Measurements from ENCODE around the gene MTO1. TPM values are rescaled to one million over a fixed set of nuclear protein-coding genes. Genes with fewer than 3 reads are reported as not detected.
"Not testable (repeated sequence)": the region's sequence is repeated elsewhere in the genome, so short reads cannot be mapped to it uniquely, and the experiment has no call there.

MTO1 gene
- total RNA-seq, 4 donors from 2014 or later, result 16.4 to 43.4 (median 21.9) TPM

- H3K27ac ChIP-seq, result no peak overlapping the region
- H3K4me3 ChIP-seq, result no peak overlapping the region
- no peaks in the 10 kb centered on the region for H3K9me3 ChIP-seq
- DNase-seq (no peak), ATAC-seq (no peak)
- TF ChIP-seq CTCF (IDR thresholded peaks at IDR 0.05 in 4 of 5, conservative IDR thresholded peaks at IDR 0.05 in 1 of 5), result no peak
- TF ChIP-seq POLR2A (IDR thresholded peaks at IDR 0.05), result no peak
- no peaks in the 10 kb centered on the region for H3K27me3 ChIP-seq
- no peaks in the 10 kb centered on the region for H3K36me3 ChIP-seq
- intact Hi-C loops (cut with DNase I; ENCODE audit: low total_unique reads) (no loop called here), in situ Hi-C loops (cut with MboI; ENCODE audit: low sequenced_read_pairs in 4 of 4) (no loop called here)
- H3K4me1 ChIP-seq, result no peaks in the 10 kb centered on the region
Observed at GRCh38 chr6:73542891-73543290, 81.4 kb downstream of the MTO1 start.

GRCh38 chr6:73547036-73547435, 85.5 kb downstream of the MTO1 start:
- Histone ChIP-seq H3K27ac (no peak overlapping the region), H3K4me1 (no peaks in the 10 kb centered on the region), H3K9me3 (no peaks in the 10 kb centered on the region), H3K27me3 (no peaks in the 10 kb centered on the region), H3K4me3 (no peak overlapping the region), H3K36me3 (no peaks in the 10 kb centered on the region)
- in situ Hi-C loops (cut with MboI; ENCODE audit: low sequenced_read_pairs in 4 of 4) (no loop called here), intact Hi-C loops (cut with DNase I; ENCODE audit: low total_unique reads) (no loop called here)
- no peak for ATAC-seq
- DNase-seq, result no peak
- TF ChIP-seq CTCF (IDR thresholded peaks at IDR 0.05 in 4 of 5, conservative IDR thresholded peaks at IDR 0.05 in 1 of 5), result no peak
- no peak for TF ChIP-seq POLR2A (IDR thresholded peaks at IDR 0.05)

- H3K4me3 ChIP-seq, result no peak overlapping the region
- ATAC-seq, result no peak
- in situ Hi-C loops (cut with MboI; ENCODE audit: low sequenced_read_pairs in 4 of 4), result no loop called here
- no peak for TF ChIP-seq CTCF (IDR thresholded peaks at IDR 0.05 in 4 of 5, conservative IDR thresholded peaks at IDR 0.05 in 1 of 5)
- no peaks in the 10 kb centered on the region for H3K36me3 ChIP-seq
- no peaks in the 10 kb centered on the region for H3K9me3 ChIP-seq
- no peaks in the 10 kb centered on the region for H3K4me1 ChIP-seq
- intact Hi-C loops (cut with DNase I; ENCODE audit: low total_unique reads), result no loop called here
- no peak overlapping the region for H3K27ac ChIP-seq
- no peaks in the 10 kb centered on the region for H3K27me3 ChIP-seq
- no peak for DNase-seq
Observed at GRCh38 chr6:73548458-73549446, 87.2 kb downstream of the MTO1 start.

GRCh38 chr6:73551115-73551514, 89.6 kb downstream of the MTO1 start:
- H3K27me3 ChIP-seq; H3K27ac ChIP-seq; H3K36me3 ChIP-seq; H3K4me3 ChIP-seq; intact Hi-C loops (cut with DNase I; ENCODE audit: low total_unique reads); H3K4me1 ChIP-seq; H3K9me3 ChIP-seq; DNase-seq; ATAC-seq; in situ Hi-C loops (cut with MboI; ENCODE audit: low sequenced_read_pairs in 4 of 4): not testable (repeated sequence)

GRCh38 chr6:73555380-73555949, 93.9 kb downstream of the MTO1 start:
- H3K4me1 ChIP-seq; DNase-seq; in situ Hi-C loops (cut with MboI; ENCODE audit: low sequenced_read_pairs in 4 of 4); intact Hi-C loops (cut with DNase I; ENCODE audit: low total_unique reads); H3K27me3 ChIP-seq; ATAC-seq; H3K36me3 ChIP-seq; H3K27ac ChIP-seq; H3K9me3 ChIP-seq; H3K4me3 ChIP-seq: not testable (repeated sequence)
